Ascending aorta (tissue), 2 donors: ENCODE data around the gene FCER1G. TPM values are rescaled to one million over a fixed set of nuclear protein-coding genes. Genes with fewer than 3 reads are reported as not detected.

ENCODE experiments used
- DNase-seq, 2 donors: peaks; one replicate each; pipeline ENCODE4 v3.0.0-alpha.2; 2019; ENCODE audit warnings: low spot score in 2 of 2
- H3K27ac ChIP-seq, 2 donors: fragments of 200-600 bp; sonication (generic); one replicate each; pipeline ENCODE4 v1.5.1; 2016 to 2017; ENCODE audit warnings: mild to moderate bottlenecking in 1 of 2
- H3K27me3 ChIP-seq: fragments of 200-600 bp; sonication (generic); one replicate; pipeline ENCODE4 v1.5.1; 2017
- H3K36me3 ChIP-seq, 2 donors: fragments of 200-600 bp; sonication (generic); one replicate each; pipeline ENCODE4 v1.5.1; 2016
- H3K4me1 ChIP-seq, 2 donors: fragments of 200-600 bp; sonication (generic); one replicate each; pipeline ENCODE4 v1.5.1; 2016 to 2017; ENCODE audit warnings: mild to moderate bottlenecking in 1 of 2
- H3K4me3 ChIP-seq, 2 donors: fragments of 200-600 bp; sonication (generic); one replicate each; pipeline ENCODE4 v1.5.1; 2016 to 2017; ENCODE audit warnings: mild to moderate bottlenecking in 1 of 2
- H3K9me3 ChIP-seq, 2 donors: fragments of 200-600 bp; sonication (generic); one replicate each; pipeline ENCODE4 v1.5.1; 2016
- intact Hi-C: fragments of 100-400 bp; cut with DNase I; formaldehyde crosslinking; loops from one replicate; pipeline ENCODE4 v1.15.1; 2023
- total RNA-seq: library from RNA; depleted of rRNA; stranded (reverse); fragments of >200 nt; gene quantifications from one replicate; pipeline ENCODE4 v1.1.0, GENCODE V29; 2016
- TF ChIP-seq, protein P1 (sequence below), 3 experiments: fragments of 200-600 bp in 2 of 3; fragments of 450-650 bp in 1 of 3; sonication (generic) in 2 of 3; IDR thresholded peaks; one replicate each; pipeline ENCODE4 v1.5.1; 2016 to 2019; ENCODE audit warnings: antibody characterized with exemption in 3 of 3, mild to moderate bottlenecking in 1 of 3, moderate library complexity in 1 of 3

The FCER1G gene
- total RNA-seq, 1 donor from 2014 or later = 69.9 TPM

DNA sequence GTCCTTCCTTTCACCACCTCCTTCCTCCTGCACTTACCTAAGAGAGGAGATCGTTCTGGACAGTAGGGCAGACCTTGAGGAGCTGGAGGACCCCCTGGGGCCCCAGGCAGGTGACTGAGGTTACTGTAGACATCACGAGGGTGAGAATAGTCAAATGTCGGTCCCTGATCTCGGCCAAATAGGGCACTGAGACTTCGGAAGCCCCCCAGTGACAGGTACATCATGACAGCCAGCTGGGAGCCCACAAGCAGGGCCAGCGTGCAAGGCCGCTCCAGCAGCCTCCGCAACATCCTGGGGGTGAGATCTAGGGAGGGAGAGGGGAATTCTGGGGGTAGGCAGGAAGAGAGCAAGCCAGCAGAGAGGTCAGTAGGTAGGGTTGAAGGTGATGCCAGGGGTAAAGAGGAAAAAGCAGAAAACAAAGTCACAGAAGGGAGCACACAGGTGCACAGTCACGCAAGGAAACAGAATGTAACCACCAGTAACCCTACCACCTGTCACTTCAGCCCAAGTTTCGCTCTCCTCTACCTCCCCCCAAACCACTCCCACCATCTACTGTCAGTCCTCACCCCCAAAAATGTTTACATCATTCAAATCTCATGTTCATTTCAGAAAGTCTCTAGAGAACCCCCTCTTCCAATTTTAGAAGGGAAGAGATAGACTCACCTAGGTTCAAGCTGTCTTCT, 39.2 kb upstream of the FCER1G start:
- no peaks in the 10 kb centered on the region for H3K27me3 ChIP-seq
- H3K4me3 ChIP-seq = peak overlapping the region in 1 of 2 donors; percentile 93
- peak overlapping the region; percentile 87 to 96 for H3K27ac ChIP-seq
- peaks cover 0 to 19% of the 10 kb centered on the region in 2 donors for H3K4me1 ChIP-seq
- intact Hi-C loops = no loop called here
- H3K9me3 ChIP-seq = no peaks in the 10 kb centered on the region
- DNase-seq = no peak
- H3K36me3 ChIP-seq = peaks cover 33 to 43% of the 10 kb centered on the region in 2 donors
- TF ChIP-seq, protein P1, sequence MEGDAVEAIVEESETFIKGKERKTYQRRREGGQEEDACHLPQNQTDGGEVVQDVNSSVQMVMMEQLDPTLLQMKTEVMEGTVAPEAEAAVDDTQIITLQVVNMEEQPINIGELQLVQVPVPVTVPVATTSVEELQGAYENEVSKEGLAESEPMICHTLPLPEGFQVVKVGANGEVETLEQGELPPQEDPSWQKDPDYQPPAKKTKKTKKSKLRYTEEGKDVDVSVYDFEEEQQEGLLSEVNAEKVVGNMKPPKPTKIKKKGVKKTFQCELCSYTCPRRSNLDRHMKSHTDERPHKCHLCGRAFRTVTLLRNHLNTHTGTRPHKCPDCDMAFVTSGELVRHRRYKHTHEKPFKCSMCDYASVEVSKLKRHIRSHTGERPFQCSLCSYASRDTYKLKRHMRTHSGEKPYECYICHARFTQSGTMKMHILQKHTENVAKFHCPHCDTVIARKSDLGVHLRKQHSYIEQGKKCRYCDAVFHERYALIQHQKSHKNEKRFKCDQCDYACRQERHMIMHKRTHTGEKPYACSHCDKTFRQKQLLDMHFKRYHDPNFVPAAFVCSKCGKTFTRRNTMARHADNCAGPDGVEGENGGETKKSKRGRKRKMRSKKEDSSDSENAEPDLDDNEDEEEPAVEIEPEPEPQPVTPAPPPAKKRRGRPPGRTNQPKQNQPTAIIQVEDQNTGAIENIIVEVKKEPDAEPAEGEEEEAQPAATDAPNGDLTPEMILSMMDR (IDR thresholded peaks at IDR 0.05) = no peak

DNA sequence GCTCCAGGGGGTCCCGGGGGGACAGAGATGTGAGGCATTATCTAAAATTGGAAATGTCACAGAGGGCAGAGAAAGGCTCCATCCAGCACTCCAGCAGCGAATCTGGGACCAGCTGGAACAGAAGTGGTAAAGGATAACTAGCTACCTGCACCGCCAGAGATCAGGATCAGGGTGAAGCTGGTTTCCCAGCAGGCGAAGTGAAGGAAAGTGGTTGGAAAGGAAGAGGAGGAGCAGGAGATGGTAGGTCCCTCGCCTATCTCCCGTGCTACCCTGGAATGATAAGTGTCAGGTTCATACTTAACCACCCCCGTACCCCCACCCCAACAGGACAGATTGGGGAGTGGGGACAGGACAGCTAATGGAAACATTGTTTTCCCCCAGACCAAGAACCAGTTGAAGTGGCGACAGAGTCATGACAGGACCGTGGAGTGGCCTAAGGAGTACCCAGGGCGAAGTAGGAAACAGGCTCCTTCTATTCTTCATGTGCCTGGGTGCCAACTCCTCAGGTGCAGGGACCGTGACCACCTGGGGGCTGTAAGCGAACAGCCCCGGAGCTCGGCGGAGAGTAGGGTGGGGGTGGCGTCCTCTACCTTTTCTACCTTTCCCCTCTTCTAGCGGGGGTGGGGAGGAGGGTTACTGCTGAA, 38.5 kb upstream of the FCER1G start:
- H3K27me3 ChIP-seq = no peaks in the 10 kb centered on the region
- TF ChIP-seq, protein P1 (IDR thresholded peaks at IDR 0.05) = no peak
- H3K4me1 ChIP-seq = peaks cover 0 to 19% of the 10 kb centered on the region in 2 donors
- peaks cover 26 to 37% of the 10 kb centered on the region in 2 donors for H3K36me3 ChIP-seq
- no peak for DNase-seq
- peak overlapping the region; percentile 79 to 93 for H3K4me3 ChIP-seq
- peak overlapping the region; percentile 87 to 96 for H3K27ac ChIP-seq
- H3K9me3 ChIP-seq = no peaks in the 10 kb centered on the region
- intact Hi-C loops = loop anchor here (1.0 kb wide), 4 partner anchors 10 to 26 kb away; partner anchors contain the start of genes NDUFS2, PPOX, UFC1 and USP21

DNA sequence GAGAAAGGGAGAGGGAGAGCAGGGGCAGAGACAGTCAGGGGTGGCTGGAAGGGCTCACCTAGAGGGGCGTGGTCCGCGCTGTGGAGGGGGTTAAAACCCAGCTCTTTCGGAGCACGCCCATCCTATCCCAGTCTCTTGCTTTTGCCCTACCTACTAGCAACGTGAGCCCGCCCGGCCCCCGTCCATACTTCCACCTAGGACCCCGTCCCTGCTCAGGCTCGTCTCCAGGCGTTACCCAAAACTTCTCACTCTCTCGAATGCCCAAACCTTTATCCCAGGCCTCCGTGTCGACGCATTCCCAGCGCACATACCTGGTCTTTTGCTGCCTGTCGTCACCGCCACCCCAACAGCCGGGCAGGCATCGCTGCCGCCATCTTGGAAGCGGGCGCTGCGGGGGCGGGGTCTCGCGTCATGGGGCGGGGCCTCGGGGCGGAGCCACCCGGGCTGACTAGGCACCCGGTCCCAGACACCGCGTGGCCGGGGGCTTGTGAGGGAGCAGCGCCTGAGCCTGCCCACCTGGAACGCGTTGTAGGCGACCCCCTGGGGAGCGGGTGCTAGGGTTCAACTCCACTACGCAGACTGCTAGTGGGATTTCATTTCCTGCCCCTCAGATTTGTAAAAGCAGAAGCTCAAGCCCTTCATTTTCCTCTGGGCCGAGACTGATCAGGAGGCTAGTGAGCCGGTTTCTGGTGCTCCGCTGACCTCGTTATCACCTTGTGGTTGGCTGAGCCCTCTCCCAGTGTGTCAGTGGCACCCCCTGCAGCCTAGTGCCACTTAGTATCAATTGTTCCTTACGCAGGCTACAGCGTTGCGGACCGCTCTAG, 37.8 kb upstream of the FCER1G start, which contains the start of gene B4GALT3:
Gene B4GALT3 (minus strand): TSS at position 396 of the 824 bp plus-strand sequence. CDS start 1,447 bp downstream, outside the sequence.
- no peaks in the 10 kb centered on the region for H3K9me3 ChIP-seq
- TF ChIP-seq, protein P1 (IDR thresholded peaks at IDR 0.05) = no peak
- peaks cover 0 to 19% of the 10 kb centered on the region in 2 donors for H3K4me1 ChIP-seq
- H3K4me3 ChIP-seq = peak within 1 kb of the TSS; percentile 79 to 93
- H3K27me3 ChIP-seq = no peaks in the 10 kb centered on the region
- intact Hi-C loops = loop anchor here (1.0 kb wide), 4 partner anchors 11 to 25 kb away; partner anchors contain the start of genes NDUFS2, PPOX, UFC1 and USP21
- H3K27ac ChIP-seq = peak within 1 kb of the TSS; percentile 87 to 96
- H3K36me3 ChIP-seq = peaks cover 19 to 29% of the 10 kb centered on the region in 2 donors
- DNase-seq = peak in 1 of 2 donors; percentile 94

GRCh38 chr1:161177936-161178244, 37.2 kb upstream of the FCER1G start:
- intact Hi-C loops = loop anchor here (1.0 kb wide), 4 partner anchors 12 to 25 kb away; partner anchors contain the start of genes NDUFS2, PPOX, UFC1 and USP21
- TF ChIP-seq, protein P1 (IDR thresholded peaks at IDR 0.05) = no peak

GRCh38 chr1:161179698-161180097, 35.4 kb upstream of the FCER1G start:
- Histone ChIP-seq H3K36me3 (peaks cover 4 to 9% of the 10 kb centered on the region in 2 donors), H3K4me1 (peaks cover 0 to 13% of the 10 kb centered on the region in 2 donors), H3K27me3 (no peaks in the 10 kb centered on the region), H3K27ac (no peak overlapping the region), H3K9me3 (no peaks in the 10 kb centered on the region), H3K4me3 (no peak overlapping the region)
- TF ChIP-seq, protein P1 (IDR thresholded peaks at IDR 0.05) = no peak
- DNase-seq = no peak
- intact Hi-C loops = no loop called here

More at GRCh38 chr1:161177936-161178244, 37.2 kb upstream of the FCER1G start:
- Histone ChIP-seq H3K36me3 (peaks cover 15 to 25% of the 10 kb centered on the region in 2 donors), H3K4me1 (peaks cover 0 to 15% of the 10 kb centered on the region in 2 donors), H3K9me3 (no peaks in the 10 kb centered on the region), H3K4me3 (peak overlapping the region; percentile 79 to 93), H3K27ac (peak overlapping the region; percentile 87 to 96), H3K27me3 (no peaks in the 10 kb centered on the region)
- no peak for DNase-seq
